Endothelial cell of umbilical vein (primary cell): ENCODE measurements around the gene ADGRG3.

Source experiments
- EZH2 ChIP-seq: IDR thresholded peaks from 2 replicates; pipeline ENCODE4 v1.6.1; 2012; ENCODE audit warnings: borderline replicate concordance, low read depth, mild to moderate bottlenecking, moderate library complexity, low read length, inconsistent platforms; ENCODE audit not compliant: severe bottlenecking
- GATA2 ChIP-seq: IDR thresholded peaks from 2 replicates; pipeline ENCODE4 v1.7.0; 2011; ENCODE audit warnings: low read depth, mild to moderate bottlenecking, moderate library complexity, mixed read lengths, low read length; ENCODE audit not compliant: insufficient read length, insufficient read depth
- POLR2A ChIP-seq: IDR thresholded peaks from 2 replicates; pipeline ENCODE4 v1.6.1; 2012; ENCODE audit warnings: low read depth, mild to moderate bottlenecking, control low read depth, low read length
- POLR2AphosphoS5 ChIP-seq: IDR thresholded peaks from 2 replicates; pipeline ENCODE4 v1.6.1; 2012; ENCODE audit warnings: low read depth, mild to moderate bottlenecking, control low read depth, low read length, moderate library complexity; ENCODE audit not compliant: insufficient read depth
- TF ChIP-seq, protein P1 (sequence below), 2 donors: IDR thresholded peaks; 1 replicate in 1 of 2; 2 replicates in 1 of 2; pipeline ENCODE4 v1.5.1; 2011; ENCODE audit warnings: low read length in 2 of 2, mild to moderate bottlenecking in 2 of 2, moderate library complexity in 2 of 2, control low read depth in 1 of 2, inconsistent platforms in 1 of 2, low read depth in 1 of 2; ENCODE audit not compliant: insufficient read depth in 1 of 2; ENCODE audit errors: extremely low read depth in 1 of 2

DNA sequence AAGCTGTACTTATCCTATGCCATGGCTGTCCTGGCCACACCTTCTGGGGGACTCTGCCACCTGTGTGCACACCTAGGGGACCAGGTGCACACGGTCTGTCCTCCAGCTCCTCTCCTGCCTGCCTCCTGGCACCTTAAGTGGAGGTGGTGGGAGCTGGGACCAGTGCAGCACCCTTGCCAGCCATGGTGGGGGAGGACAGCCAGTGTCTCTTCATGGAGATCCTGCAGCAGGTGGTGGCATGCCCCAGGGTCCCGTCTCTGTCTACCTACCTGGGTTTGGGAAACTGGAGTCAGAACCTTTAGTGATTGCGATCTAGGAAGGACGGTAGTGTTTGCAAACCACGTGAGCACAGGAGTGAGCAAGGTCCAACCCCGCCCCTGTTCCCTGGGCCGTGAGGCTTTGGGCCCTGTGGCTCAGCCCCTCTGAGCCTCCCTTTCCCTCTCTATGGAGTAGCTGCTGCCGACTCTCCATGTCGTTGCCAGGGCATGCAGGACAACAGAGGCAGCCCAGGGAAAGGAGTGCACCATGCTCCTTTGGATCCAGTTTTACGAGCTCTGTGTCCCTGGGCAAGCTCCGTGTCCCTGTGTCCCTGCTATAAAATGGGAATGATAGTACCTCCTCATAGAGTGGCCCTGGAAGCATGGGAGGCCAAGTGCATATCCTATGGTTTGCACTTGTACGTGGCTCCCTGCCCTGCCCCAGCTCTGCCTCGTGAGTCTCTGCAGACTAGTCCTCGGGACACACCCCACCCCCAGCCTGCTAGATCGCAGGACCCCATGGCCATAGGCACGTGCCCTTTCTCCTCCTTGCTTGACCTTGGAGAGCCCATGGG, 32.6 kb upstream of the ADGRG3 start:
- TF ChIP-seq POLR2A: no peak
- TF ChIP-seq, protein P1, sequence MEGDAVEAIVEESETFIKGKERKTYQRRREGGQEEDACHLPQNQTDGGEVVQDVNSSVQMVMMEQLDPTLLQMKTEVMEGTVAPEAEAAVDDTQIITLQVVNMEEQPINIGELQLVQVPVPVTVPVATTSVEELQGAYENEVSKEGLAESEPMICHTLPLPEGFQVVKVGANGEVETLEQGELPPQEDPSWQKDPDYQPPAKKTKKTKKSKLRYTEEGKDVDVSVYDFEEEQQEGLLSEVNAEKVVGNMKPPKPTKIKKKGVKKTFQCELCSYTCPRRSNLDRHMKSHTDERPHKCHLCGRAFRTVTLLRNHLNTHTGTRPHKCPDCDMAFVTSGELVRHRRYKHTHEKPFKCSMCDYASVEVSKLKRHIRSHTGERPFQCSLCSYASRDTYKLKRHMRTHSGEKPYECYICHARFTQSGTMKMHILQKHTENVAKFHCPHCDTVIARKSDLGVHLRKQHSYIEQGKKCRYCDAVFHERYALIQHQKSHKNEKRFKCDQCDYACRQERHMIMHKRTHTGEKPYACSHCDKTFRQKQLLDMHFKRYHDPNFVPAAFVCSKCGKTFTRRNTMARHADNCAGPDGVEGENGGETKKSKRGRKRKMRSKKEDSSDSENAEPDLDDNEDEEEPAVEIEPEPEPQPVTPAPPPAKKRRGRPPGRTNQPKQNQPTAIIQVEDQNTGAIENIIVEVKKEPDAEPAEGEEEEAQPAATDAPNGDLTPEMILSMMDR (IDR thresholded peaks at IDR 0.05; ENCODE audit: extremely low read depth in 1 of 2, insufficient read depth in 1 of 2, low read depth in 1 of 2, low read length in 2 of 2): no peak
- TF ChIP-seq POLR2AphosphoS5: no peak
- TF ChIP-seq EZH2: no peak
- no peak for TF ChIP-seq GATA2
